ENCODE data around the gene SOX5.
"Not testable (repeated sequence)": the region's sequence is repeated elsewhere in the genome, so short reads cannot be mapped to it uniquely, and the experiment has no call there.

SOX5 gene

GRCh38 chr12:23731035-23731434 lies 218.4 kb downstream of the SOX5 start:
- TF ChIP-seq, protein P1, sequence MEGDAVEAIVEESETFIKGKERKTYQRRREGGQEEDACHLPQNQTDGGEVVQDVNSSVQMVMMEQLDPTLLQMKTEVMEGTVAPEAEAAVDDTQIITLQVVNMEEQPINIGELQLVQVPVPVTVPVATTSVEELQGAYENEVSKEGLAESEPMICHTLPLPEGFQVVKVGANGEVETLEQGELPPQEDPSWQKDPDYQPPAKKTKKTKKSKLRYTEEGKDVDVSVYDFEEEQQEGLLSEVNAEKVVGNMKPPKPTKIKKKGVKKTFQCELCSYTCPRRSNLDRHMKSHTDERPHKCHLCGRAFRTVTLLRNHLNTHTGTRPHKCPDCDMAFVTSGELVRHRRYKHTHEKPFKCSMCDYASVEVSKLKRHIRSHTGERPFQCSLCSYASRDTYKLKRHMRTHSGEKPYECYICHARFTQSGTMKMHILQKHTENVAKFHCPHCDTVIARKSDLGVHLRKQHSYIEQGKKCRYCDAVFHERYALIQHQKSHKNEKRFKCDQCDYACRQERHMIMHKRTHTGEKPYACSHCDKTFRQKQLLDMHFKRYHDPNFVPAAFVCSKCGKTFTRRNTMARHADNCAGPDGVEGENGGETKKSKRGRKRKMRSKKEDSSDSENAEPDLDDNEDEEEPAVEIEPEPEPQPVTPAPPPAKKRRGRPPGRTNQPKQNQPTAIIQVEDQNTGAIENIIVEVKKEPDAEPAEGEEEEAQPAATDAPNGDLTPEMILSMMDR (IDR thresholded peaks at IDR 0.05; ENCODE audit: low read depth, low read length, missing control alignments), result no peak
- DNase-seq (ENCODE audit: low read depth), result no peak
- H3K4me3 ChIP-seq (ENCODE audit: low read depth, low read length), result no peak overlapping the region

- H3K4me3 ChIP-seq (ENCODE audit: low read depth, low read length), result no peak overlapping the region
- DNase-seq (ENCODE audit: low read depth), result no peak
- TF ChIP-seq, protein P1 (IDR thresholded peaks at IDR 0.05; ENCODE audit: low read depth, low read length, missing control alignments), result no peak
Measured at GRCh38 chr12:23729359-23729758, 220.1 kb downstream of the SOX5 start.

GRCh38 chr12:23726646-23727045 lies 222.8 kb downstream of the SOX5 start:
- TF ChIP-seq, protein P1 (IDR thresholded peaks at IDR 0.05; ENCODE audit: low read depth, low read length, missing control alignments), result no peak
- no peak for DNase-seq (ENCODE audit: low read depth)
- no peak overlapping the region for H3K4me3 ChIP-seq (ENCODE audit: low read depth, low read length)

DNA sequence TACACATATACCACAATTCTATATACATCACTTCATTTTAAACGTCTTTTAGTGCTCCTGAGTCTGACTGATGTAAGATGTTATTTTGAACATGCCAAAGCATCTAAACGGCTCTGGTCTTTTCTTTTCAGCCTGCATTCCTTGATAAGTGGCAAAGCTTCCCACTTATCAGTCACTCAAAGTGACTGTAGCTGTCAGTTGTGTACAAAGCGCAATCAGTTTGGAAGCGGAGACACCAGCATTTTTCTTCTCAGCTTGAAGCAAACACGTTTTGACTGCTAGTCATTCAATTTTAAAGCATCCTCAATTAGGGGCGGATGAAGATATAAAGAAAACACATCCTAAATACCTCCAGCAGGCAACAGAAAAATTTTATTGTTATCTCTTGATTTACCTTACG lies 226.8 kb downstream of the SOX5 start:
- TF ChIP-seq, protein P1 (IDR thresholded peaks at IDR 0.05; ENCODE audit: low read depth, low read length, missing control alignments), result no peak
- DNase-seq (ENCODE audit: low read depth), result no peak
- H3K4me3 ChIP-seq (ENCODE audit: low read depth, low read length), result no peak overlapping the region

DNA sequence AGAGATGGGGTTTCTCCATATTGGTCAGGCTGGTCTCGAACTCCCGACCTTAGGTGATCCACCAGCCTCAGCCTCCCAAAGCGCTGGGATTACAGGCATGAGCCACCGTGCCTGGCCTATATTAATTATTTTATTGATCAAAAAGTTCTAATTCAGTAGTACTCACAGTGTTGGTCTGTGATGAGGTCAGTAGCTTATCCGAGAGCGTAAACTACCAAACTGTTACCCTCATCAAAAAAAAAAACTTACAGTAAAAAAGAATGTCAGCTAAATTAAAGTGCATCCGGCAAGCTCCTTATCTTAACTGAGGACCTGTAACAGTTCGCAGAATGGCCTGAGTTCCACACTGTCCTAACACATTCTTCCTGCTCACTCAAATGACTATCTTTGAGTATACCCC lies 228.2 kb downstream of the SOX5 start:
- TF ChIP-seq, protein P1 (IDR thresholded peaks at IDR 0.05; ENCODE audit: low read depth, low read length, missing control alignments), result no peak
- DNase-seq (ENCODE audit: low read depth), result no peak
- H3K4me3 ChIP-seq (ENCODE audit: low read depth, low read length), result no peak overlapping the region

DNA sequence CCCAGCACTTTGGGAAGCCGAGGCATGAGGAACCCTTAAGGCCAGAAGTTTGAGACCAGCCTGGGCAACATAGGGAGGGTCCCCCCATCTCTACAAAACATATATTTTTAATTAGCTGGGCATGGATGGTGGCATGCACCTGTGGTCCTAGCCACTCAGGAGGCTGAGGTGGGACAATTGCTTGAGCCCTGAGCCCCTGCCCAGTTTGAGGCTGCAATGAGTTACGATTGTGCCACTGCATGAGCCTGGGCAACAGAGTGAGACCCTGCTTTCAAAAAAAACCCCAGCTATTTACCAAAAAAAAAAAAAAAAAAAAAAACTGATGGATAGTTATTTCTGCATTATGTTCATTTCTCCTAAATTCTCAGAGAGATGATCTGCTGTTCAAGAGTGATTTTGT lies 230.0 kb downstream of the SOX5 start:
- H3K4me3 ChIP-seq (ENCODE audit: low read depth, low read length), result no peak overlapping the region
- TF ChIP-seq, protein P1 (IDR thresholded peaks at IDR 0.05; ENCODE audit: low read depth, low read length, missing control alignments), result no peak
- DNase-seq (ENCODE audit: low read depth), result no peak

DNA sequence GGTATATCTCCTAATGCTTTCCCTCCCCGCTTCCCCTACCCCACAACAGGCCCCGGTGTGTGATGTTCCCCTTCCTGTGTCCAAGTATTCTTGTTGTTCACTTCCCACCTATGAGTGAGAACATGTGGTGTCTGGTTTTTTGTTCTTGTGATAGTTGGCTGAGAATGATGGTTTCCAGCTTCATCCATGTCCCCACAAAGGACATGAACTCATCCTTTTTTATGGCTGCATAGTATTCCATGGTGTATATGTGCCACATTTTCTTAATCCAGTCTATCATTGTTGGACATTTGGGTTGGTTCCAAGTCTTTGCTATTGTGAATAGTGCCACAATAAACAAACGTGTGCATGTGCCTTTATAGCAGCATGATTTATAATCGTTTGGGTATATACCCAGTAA lies 239.1 kb downstream of the SOX5 start:
- H3K4me3 ChIP-seq (ENCODE audit: low read depth, low read length); DNase-seq (ENCODE audit: low read depth): not testable (repeated sequence)

All from GM12864 (cell line).